IMR-90 (cell line): ENCODE measurements around the gene CNKSR2. TPM values are rescaled to one million over a fixed set of nuclear protein-coding genes. Genes with fewer than 3 reads are reported as not detected.

Experiments used
- ATAC-seq: fragments of 200-7000 bp; cut with Tn5 transposase; 2 replicates; pipeline ENCODE4 v1.9.1; 2020; ENCODE audit warnings: low read depth, mild to moderate bottlenecking, moderate library complexity
- BruUV-seq: library from RNA; stranded (reverse); fragments of 400-500 nt; replicated peaks from 2 replicates; lab custom pipeline; 2021; lab: Mats Ljungman, UMichigan
- CTCF ChIA-PET: fragments of 300-600 bp; formaldehyde crosslinking; extraction: SDS; loops from one replicate; lab custom pipeline; 2021; ENCODE audit warnings: antibody characterized with exemption; lab: Yijun Ruan, JAX
- POLR2A ChIA-PET: fragments of 300-600 bp; sonication (Branson Sonifier 250); formaldehyde crosslinking; loops from one replicate; lab custom pipeline; 2022; ENCODE audit warnings: antibody characterized with exemption; ENCODE audit not compliant: unreplicated experiment; lab: Charles Lee
- DNase-seq: peaks from one replicate; pipeline ENCODE4 v3.0.0; 2013
- H2AFZ ChIP-seq: replicated peaks from 2 replicates; pipeline ENCODE3; 2013; ENCODE audit warnings: low read length, mild to moderate bottlenecking; ENCODE audit not compliant: poor library complexity
- H2AK5ac ChIP-seq: 2 replicates; pipeline ENCODE4 v1.6.1; 2013; ENCODE audit warnings: low read depth, low read length, inconsistent platforms
- H2AK9ac ChIP-seq: replicated peaks from 2 replicates; pipeline ENCODE3; 2013; ENCODE audit warnings: mild to moderate bottlenecking, low read depth, low read length, moderate library complexity; ENCODE audit not compliant: poor library complexity
- H2BK120ac ChIP-seq: 2 replicates; pipeline ENCODE4 v1.6.1; 2013; ENCODE audit warnings: low read depth, low read length, inconsistent platforms
- H2BK15ac ChIP-seq: 3 replicates; pipeline ENCODE4 v1.6.1; 2013; ENCODE audit warnings: low read depth, low read length, inconsistent platforms
- H2BK20ac ChIP-seq: 2 replicates; pipeline ENCODE4 v1.6.1; 2013; ENCODE audit warnings: low read depth, mild to moderate bottlenecking, inconsistent platforms, low read length, moderate library complexity
- H2BK5ac ChIP-seq: 2 replicates; pipeline ENCODE4 v1.6.1; 2013; ENCODE audit warnings: mild to moderate bottlenecking, low read depth, low read length, inconsistent platforms; ENCODE audit not compliant: poor library complexity, severe bottlenecking
- H3K14ac ChIP-seq: replicated peaks from 2 replicates; pipeline ENCODE4 v1.6.1; 2013; ENCODE audit warnings: low read depth, low read length, inconsistent platforms
- H3K18ac ChIP-seq: 2 replicates; pipeline ENCODE4 v1.6.1; 2013; ENCODE audit warnings: low read depth, low read length, control low read depth
- H3K23ac ChIP-seq: 2 replicates; pipeline ENCODE4 v1.6.1; 2013; ENCODE audit warnings: low read depth, low read length, inconsistent platforms
- H3K27ac ChIP-seq: 2 replicates; pipeline ENCODE4 v1.5.1; 2013; ENCODE audit warnings: mild to moderate bottlenecking, control low read depth, low read length; ENCODE audit not compliant: insufficient read depth
- H3K27me3 ChIP-seq: 2 replicates; pipeline ENCODE4 v1.6.1; 2013; ENCODE audit warnings: low read length; ENCODE audit not compliant: control insufficient read depth, insufficient read depth
- H3K36me3 ChIP-seq: 2 replicates; pipeline ENCODE4 v1.6.1; 2013; ENCODE audit warnings: low read length, mixed read lengths; ENCODE audit not compliant: control insufficient read depth, insufficient read depth
- H3K4ac ChIP-seq: 2 replicates; pipeline ENCODE4 v1.6.1; 2013; ENCODE audit warnings: low read depth, low read length, inconsistent platforms
- H3K4me1 ChIP-seq: 2 replicates; pipeline ENCODE4 v1.6.1; 2013; ENCODE audit warnings: low read length, mixed read lengths; ENCODE audit not compliant: control insufficient read depth, insufficient read depth
- H3K4me2 ChIP-seq: 2 replicates; pipeline ENCODE4 v1.6.1; 2013; ENCODE audit warnings: low read depth, mild to moderate bottlenecking, control low read depth, low read length, moderate library complexity
- H3K4me3 ChIP-seq: 2 replicates; pipeline ENCODE4 v1.5.1; 2013; ENCODE audit warnings: low read depth, mild to moderate bottlenecking, control low read depth, low read length, moderate library complexity; ENCODE audit not compliant: insufficient read depth
- H3K56ac ChIP-seq: 2 replicates; pipeline ENCODE4 v1.6.1; 2013; ENCODE audit warnings: low read length, inconsistent platforms; ENCODE audit not compliant: insufficient read depth; ENCODE audit errors: extremely low read depth
- H3K79me1 ChIP-seq, 2 experiments: 2 replicates each; pipeline ENCODE4 v1.6.1; 2013; ENCODE audit warnings: low read length in 2 of 2, inconsistent platforms in 1 of 2, low read depth in 1 of 2
- H3K9ac ChIP-seq: 2 replicates; pipeline ENCODE4 v1.6.1; 2013; ENCODE audit warnings: low read depth, low read length, control low read depth
- H3K9me1 ChIP-seq: 2 replicates; pipeline ENCODE4 v1.6.1; 2013; ENCODE audit warnings: low read length, inconsistent platforms; ENCODE audit not compliant: insufficient read depth
- H3K9me3 ChIP-seq: 2 replicates; pipeline ENCODE4 v1.6.1; 2013; ENCODE audit warnings: low read length; ENCODE audit not compliant: control insufficient read depth, insufficient read depth
- H4K20me1 ChIP-seq: 2 replicates; pipeline ENCODE4 v1.6.1; 2013; ENCODE audit warnings: low read length, inconsistent platforms; ENCODE audit not compliant: insufficient read depth
- H4K5ac ChIP-seq: 2 replicates; pipeline ENCODE4 v1.6.1; 2013; ENCODE audit warnings: mild to moderate bottlenecking, low read depth, low read length, control low read depth
- H4K8ac ChIP-seq, 2 experiments: 2 replicates each; pipeline ENCODE4 v1.6.1; 2013; ENCODE audit warnings: low read depth in 2 of 2, low read length in 2 of 2, control low read depth in 1 of 2, inconsistent platforms in 1 of 2
- H4K91ac ChIP-seq: 2 replicates; pipeline ENCODE4 v1.6.1; 2013; ENCODE audit warnings: low read depth, low read length, inconsistent platforms; ENCODE audit not compliant: insufficient read depth
- BHLHE40 ChIP-seq: fragments of 150-350 bp; IDR thresholded peaks from 2 replicates; pipeline ENCODE4 v1.6.1; 2016; ENCODE audit warnings: mild to moderate bottlenecking, low read depth, low read length
- CEBPB ChIP-seq: IDR thresholded peaks from 2 replicates; pipeline ENCODE4 v1.6.1; 2012; ENCODE audit warnings: low read depth, low read length, improper control_type of control experiment
- CHD1 ChIP-seq: IDR thresholded peaks from 2 replicates; pipeline ENCODE4 v1.6.1; 2012; ENCODE audit warnings: low read depth, low read length, improper control_type of control experiment
- FOS ChIP-seq: fragments of 150-350 bp; IDR thresholded peaks from 2 replicates; pipeline ENCODE4 v1.6.1; 2016; ENCODE audit warnings: low read depth, low read length
- MAFK ChIP-seq: IDR thresholded peaks from 2 replicates; pipeline ENCODE4 v1.6.1; 2012; ENCODE audit warnings: low read depth, low read length, improper control_type of control experiment
- MAZ ChIP-seq: IDR thresholded peaks from 2 replicates; pipeline ENCODE4 v1.6.1; 2012; ENCODE audit warnings: low read depth, mild to moderate bottlenecking, low read length, improper control_type of control experiment, moderate library complexity, borderline replicate concordance
- MXI1 ChIP-seq: IDR thresholded peaks from 2 replicates; pipeline ENCODE4 v1.6.1; 2012; ENCODE audit warnings: low read depth, mild to moderate bottlenecking, low read length, moderate library complexity, borderline replicate concordance
- NFE2L2 ChIP-seq: fragments of 150-350 bp; IDR thresholded peaks from 2 replicates; pipeline ENCODE4 v1.6.1; 2016; ENCODE audit warnings: low read depth, mild to moderate bottlenecking, low read length
- POLR2A ChIP-seq: IDR thresholded peaks from 2 replicates; pipeline ENCODE4 v1.6.1; 2012; ENCODE audit warnings: mild to moderate bottlenecking, low read depth, low read length
- RAD21 ChIP-seq: IDR thresholded peaks from 2 replicates; pipeline ENCODE4 v1.6.1; 2012; ENCODE audit warnings: low read length, improper control_type of control experiment
- RCOR1 ChIP-seq: IDR thresholded peaks from 2 replicates; pipeline ENCODE4 v1.6.1; 2012; ENCODE audit warnings: mild to moderate bottlenecking, low read length, improper control_type of control experiment; ENCODE audit not compliant: insufficient replicate concordance
- RFX5 ChIP-seq: IDR thresholded peaks from 2 replicates; pipeline ENCODE4 v1.8.0; 2012; ENCODE audit warnings: low read depth, mild to moderate bottlenecking, low read length, moderate library complexity
- SMC3 ChIP-seq: fragments of 150-350 bp; IDR thresholded peaks from 2 replicates; pipeline ENCODE4 v1.6.1; 2016; ENCODE audit warnings: low read depth, mild to moderate bottlenecking, antibody characterized with exemption, low read length, moderate library complexity
- WGBS, 2 experiments: methylation state at CpG; one replicate each; pipeline versions ENCODE4 v1.1.5 to v1.1.7; 2013; ENCODE audit warnings: missing lambda C conversion rate in 2 of 2; ENCODE audit not compliant: insufficient read length in 1 of 2; ENCODE audit errors: extremely low coverage in 2 of 2; 5-methylcytosine and 5-hydroxymethylcytosine counted together
- dilution Hi-C: fragments of 300-500 bp; cut with HindIII; formaldehyde crosslinking; loops from one replicate; pipeline ENCODE4 v1.14.3; 2018; ENCODE audit warnings: low sequenced_read_pairs; ENCODE audit not compliant: unreplicated experiment
- in situ Hi-C: fragments of 300-500 bp; cut with MboI; formaldehyde crosslinking; loops from 3 replicates; pipeline ENCODE4 v1.14.3; 2019; ENCODE audit warnings: low sequenced_read_pairs, inconsistent platforms, mixed read lengths
- intact Hi-C: fragments of 100-400 bp; cut with micrococcal nuclease; formaldehyde crosslinking; loops from 2 replicates; pipeline ENCODE4 v1.10.0; 2022
- polyA plus RNA-seq, 3 experiments: library from polyadenylated mRNA; depleted of rRNA; stranded (reverse); fragments of >200 nt; gene quantifications; 2 replicates each; pipeline ENCODE4 v1.2.3, GENCODE V29; 2012; ENCODE audit warnings: low replicate concordance in 1 of 3
- total RNA-seq: library from RNA; depleted of rRNA; stranded (reverse); fragments of >200 nt; gene quantifications from 2 replicates; pipeline ENCODE4 v1.2.3, GENCODE V29; 2012
- TF ChIP-seq, protein P1 (sequence below): fragments of 150-350 bp; IDR thresholded peaks from 2 replicates; pipeline ENCODE4 v1.6.1; 2017; ENCODE audit warnings: mild to moderate bottlenecking, antibody characterized with exemption, low read length, low read depth
- TF ChIP-seq, protein P2 (sequence below): fragments of 150-350 bp; IDR thresholded peaks from 2 replicates; pipeline ENCODE4 v1.6.1; 2016; ENCODE audit warnings: low read depth, mild to moderate bottlenecking, low read length, moderate library complexity, borderline replicate concordance
- TF ChIP-seq, protein P3 (sequence below): conservative IDR thresholded peaks from 2 replicates; pipeline ENCODE4 v1.5.1; 2012; ENCODE audit warnings: mild to moderate bottlenecking, low read depth, low read length, improper control_type of control experiment

Gene CNKSR2
- total and polyA plus RNA-seq, 2 of the 4 experiments (the other 2 are of a cell fraction) = 0.14 to 0.90 TPM

DNA sequence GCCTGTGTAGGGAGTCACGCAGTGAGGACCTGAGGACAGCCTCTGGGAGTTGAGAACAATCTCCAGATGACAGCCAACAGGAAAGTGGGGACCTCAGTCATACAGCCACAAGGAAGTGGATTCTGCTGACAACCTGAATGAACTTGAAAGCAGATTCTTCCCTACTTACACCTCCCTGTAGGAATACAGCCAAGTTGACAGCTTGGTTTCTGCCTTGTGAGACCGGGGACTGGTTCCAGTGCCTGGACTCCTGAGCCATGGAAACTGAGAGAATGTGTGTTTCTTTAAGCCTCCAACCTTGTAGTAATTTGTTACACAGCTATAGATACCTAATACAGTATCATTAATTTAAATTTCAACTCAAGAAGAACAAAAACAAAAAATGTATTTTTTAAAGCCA, 107.5 kb downstream of the CNKSR2 start:
- dilution Hi-C loops = no loop called here
- Histone ChIP-seq H3K4me1 (no peaks in the 10 kb centered on the region), H2AFZ (no peak overlapping the region), H2BK120ac (no peak overlapping the region), H3K23ac (no peak overlapping the region), H2AK9ac (no peak overlapping the region), H2BK5ac (no peak overlapping the region), H3K4me2 (no peak overlapping the region), H3K4me3 (no peak overlapping the region), H4K91ac (no peak overlapping the region), H3K4ac (no peak overlapping the region), H4K5ac (no peak overlapping the region), H3K79me1 (no peaks in the 10 kb centered on the region), H2BK15ac (no peak overlapping the region), H4K8ac (no peak overlapping the region), H3K18ac (no peak overlapping the region), H3K9me1 (no peaks in the 10 kb centered on the region), H4K20me1 (no peaks in the 10 kb centered on the region), H3K56ac (no peak overlapping the region), H3K27ac (no peak overlapping the region), H3K27me3 (no peaks in the 10 kb centered on the region), H3K36me3 (no peaks in the 10 kb centered on the region), H2BK20ac (no peak overlapping the region), H3K9ac (no peak overlapping the region), H2AK5ac (no peak overlapping the region), H3K14ac (no peak overlapping the region), H3K9me3 (no peaks in the 10 kb centered on the region)
- BruUV-seq = no TSS peak
- ChIA-PET POLR2A (no interaction called here), CTCF (no interaction called here)
- TF ChIP-seq, protein P1, sequence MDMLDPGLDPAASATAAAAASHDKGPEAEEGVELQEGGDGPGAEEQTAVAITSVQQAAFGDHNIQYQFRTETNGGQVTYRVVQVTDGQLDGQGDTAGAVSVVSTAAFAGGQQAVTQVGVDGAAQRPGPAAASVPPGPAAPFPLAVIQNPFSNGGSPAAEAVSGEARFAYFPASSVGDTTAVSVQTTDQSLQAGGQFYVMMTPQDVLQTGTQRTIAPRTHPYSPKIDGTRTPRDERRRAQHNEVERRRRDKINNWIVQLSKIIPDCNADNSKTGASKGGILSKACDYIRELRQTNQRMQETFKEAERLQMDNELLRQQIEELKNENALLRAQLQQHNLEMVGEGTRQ = no peak
- no peak for TF ChIP-seq RAD21
- no peak for TF ChIP-seq RFX5
- TF ChIP-seq, protein P2, sequence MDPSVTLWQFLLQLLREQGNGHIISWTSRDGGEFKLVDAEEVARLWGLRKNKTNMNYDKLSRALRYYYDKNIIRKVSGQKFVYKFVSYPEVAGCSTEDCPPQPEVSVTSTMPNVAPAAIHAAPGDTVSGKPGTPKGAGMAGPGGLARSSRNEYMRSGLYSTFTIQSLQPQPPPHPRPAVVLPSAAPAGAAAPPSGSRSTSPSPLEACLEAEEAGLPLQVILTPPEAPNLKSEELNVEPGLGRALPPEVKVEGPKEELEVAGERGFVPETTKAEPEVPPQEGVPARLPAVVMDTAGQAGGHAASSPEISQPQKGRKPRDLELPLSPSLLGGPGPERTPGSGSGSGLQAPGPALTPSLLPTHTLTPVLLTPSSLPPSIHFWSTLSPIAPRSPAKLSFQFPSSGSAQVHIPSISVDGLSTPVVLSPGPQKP = no peak
- no peak for TF ChIP-seq POLR2A
- no peak for TF ChIP-seq MAFK
- no peak for TF ChIP-seq FOS
- no peak for TF ChIP-seq SMC3
- no peak for TF ChIP-seq NFE2L2
- TF ChIP-seq, protein P3, sequence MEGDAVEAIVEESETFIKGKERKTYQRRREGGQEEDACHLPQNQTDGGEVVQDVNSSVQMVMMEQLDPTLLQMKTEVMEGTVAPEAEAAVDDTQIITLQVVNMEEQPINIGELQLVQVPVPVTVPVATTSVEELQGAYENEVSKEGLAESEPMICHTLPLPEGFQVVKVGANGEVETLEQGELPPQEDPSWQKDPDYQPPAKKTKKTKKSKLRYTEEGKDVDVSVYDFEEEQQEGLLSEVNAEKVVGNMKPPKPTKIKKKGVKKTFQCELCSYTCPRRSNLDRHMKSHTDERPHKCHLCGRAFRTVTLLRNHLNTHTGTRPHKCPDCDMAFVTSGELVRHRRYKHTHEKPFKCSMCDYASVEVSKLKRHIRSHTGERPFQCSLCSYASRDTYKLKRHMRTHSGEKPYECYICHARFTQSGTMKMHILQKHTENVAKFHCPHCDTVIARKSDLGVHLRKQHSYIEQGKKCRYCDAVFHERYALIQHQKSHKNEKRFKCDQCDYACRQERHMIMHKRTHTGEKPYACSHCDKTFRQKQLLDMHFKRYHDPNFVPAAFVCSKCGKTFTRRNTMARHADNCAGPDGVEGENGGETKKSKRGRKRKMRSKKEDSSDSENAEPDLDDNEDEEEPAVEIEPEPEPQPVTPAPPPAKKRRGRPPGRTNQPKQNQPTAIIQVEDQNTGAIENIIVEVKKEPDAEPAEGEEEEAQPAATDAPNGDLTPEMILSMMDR = no peak
- no peak for TF ChIP-seq CEBPB
- no peak for TF ChIP-seq MXI1
- TF ChIP-seq BHLHE40 = no peak
- no peak for TF ChIP-seq MAZ
- TF ChIP-seq RCOR1 = no peak
- no peak for TF ChIP-seq CHD1
- intact Hi-C loops = loop anchor here (10.0 kb wide), 1 partner anchor 263 kb away; no protein-coding TSS in a partner anchor
- WGBS, 2 experiments = no CpG with 5 or more reads among the region's 2 CpGs
- no peak for ATAC-seq
- no peak for DNase-seq
- in situ Hi-C loops = loop anchor here (25.0 kb wide), 1 partner anchor 944 kb away; no protein-coding TSS in a partner anchor
